GM21786 (cell line): Measurements from ENCODE around the gene MRPL12.

Experiments
- ATAC-seq: cut with Tn5 transposase; IDR thresholded peaks from one replicate; pipeline ENCODE4 v1.9.1; 2021; ENCODE audit not compliant: unreplicated experiment

Gene MRPL12

DNA sequence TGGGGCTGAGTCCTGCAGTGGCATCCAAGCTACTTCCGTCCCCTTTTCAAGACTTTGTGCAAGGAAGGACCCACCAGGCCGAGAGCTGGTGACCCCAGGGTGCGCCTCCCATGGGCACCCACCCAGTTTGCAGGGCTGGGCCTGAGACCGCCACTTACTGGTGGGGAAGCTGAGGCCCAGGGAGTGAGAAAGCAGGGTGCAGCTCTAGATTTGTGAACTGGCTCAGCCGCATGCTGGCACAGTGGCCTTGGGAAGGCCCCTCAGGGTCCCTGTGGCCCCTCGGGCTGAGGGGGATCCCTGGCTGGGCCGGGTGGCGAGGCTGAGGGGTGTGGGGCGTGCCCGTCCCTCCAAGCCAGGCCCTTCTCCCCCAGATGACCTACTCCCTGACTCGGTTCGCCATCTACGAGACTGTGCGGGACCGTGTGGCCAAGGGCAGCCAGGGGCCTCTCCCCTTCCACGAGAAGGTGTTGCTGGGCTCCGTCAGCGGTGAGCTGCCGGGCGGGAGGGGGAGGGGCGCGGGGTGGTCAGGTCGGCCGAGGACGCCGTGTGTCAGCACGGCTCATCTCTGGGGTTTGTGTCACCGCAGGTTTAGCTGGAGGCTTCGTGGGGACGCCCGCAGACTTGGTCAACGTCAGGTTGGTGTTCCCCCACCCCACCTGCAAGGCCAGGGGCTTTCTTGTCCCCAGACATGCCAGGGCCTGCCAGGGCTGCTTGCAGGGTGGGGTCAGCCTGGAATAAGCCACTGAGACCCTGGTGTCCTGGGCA lies 12.1 kb downstream of the MRPL12 start:
- no peak for ATAC-seq

DNA sequence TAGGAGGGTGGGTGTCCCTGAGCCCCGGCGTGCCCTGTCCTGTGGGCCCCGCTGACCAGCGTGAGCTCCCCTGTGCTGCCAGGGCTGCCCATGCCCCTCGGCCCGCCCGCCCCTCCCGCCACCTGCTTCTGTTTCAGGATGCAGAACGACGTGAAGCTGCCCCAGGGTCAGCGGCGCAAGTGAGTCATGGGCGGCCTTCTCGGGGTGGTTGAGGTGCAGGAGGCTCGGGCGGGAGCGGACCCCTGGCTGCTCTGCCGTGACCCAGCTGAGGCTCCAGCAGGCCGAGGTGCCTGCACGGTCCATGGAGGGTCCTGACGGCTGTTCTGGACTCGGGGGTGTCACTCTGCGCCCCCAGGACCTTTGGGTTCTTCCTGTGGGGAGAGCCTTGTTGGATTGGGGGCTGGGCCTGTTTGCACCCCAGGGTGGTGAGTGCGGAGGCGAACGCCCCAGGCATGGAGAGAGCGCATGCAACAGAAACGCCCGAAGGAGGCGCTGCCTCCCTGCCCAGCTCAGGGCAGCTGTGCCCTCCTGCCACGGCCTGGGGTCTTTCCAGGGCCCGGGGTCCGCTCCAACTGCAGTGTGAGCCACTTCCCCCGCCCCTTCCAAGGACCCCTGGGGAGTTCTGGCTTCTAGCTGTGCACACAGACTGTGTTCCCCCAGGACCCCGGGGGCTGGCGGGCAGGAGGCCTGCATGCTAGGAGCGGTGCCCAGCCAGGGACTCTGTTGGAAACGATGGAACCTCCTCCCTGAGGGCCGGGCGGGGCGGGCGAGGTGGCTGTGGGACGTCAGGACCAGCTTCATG lies 12.9 kb downstream of the MRPL12 start:
- ATAC-seq: no peak

DNA sequence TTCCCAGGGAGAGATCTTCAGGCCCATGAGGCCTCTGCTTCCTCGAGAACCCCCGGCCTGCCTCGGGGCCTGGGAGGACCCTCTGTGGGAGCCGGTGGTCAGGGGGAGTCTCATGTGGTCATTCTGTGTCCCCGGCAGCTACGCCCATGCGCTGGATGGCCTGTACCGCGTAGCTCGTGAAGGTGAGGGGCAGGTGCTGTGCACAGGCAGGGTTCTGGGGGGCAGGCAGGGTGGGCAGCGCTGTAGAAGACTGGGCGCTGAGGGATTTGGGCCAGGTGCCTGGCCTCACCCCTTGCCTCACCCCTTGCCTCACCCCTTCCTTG lies 13.5 kb downstream of the MRPL12 start:
- ATAC-seq: no peak

DNA sequence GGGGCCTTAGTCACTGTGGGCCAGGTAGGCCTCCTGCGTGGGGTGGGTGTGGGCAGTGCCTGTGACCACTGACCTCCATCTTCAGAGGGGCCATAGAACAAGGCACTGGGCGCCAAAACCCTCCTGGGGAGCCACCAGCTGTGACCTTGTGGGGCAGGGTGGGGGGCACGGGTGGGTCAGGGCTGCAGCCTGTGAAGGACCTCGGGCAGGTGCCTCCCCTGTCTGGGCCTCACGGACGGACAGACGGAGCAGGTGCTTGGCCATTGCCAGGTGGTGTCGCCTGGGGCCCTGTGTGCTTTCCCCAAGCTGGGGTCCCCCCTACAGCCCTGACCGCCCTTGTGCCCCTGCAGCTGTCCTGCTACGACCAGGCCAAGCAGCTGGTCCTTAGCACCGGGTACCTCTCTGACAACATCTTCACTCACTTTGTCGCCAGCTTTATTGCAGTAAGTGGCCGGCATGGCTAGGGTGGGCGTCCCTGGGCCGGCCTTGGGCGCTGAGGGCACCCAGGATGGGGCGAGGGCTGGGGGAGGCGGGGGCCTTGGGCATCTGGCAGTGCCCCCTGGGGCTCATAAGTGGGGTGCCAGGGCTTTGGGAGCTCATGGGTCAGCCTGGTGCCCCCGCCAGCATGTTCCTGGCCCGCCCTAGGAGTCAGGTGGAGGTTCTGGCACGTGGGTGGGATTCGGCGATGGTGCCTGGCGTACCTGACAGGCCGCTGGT lies 14.0 kb downstream of the MRPL12 start:
- no peak for ATAC-seq

DNA sequence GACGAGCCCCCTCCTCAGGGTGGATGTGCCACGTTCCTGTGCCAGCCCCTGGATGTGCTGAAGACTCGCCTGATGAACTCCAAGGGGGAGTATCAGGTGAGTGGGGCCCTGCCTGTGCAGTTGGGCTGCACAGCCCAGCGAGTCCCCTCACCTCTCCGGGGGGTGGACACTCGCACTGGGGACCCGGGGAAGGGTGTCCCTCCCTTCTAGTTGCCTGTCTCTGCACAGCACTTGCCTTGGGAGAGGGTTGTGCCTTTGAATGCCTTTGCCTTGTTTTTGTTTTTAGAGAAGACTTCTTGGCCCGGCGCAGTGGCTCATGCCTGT lies 14.6 kb downstream of the MRPL12 start:
- ATAC-seq: no peak

DNA sequence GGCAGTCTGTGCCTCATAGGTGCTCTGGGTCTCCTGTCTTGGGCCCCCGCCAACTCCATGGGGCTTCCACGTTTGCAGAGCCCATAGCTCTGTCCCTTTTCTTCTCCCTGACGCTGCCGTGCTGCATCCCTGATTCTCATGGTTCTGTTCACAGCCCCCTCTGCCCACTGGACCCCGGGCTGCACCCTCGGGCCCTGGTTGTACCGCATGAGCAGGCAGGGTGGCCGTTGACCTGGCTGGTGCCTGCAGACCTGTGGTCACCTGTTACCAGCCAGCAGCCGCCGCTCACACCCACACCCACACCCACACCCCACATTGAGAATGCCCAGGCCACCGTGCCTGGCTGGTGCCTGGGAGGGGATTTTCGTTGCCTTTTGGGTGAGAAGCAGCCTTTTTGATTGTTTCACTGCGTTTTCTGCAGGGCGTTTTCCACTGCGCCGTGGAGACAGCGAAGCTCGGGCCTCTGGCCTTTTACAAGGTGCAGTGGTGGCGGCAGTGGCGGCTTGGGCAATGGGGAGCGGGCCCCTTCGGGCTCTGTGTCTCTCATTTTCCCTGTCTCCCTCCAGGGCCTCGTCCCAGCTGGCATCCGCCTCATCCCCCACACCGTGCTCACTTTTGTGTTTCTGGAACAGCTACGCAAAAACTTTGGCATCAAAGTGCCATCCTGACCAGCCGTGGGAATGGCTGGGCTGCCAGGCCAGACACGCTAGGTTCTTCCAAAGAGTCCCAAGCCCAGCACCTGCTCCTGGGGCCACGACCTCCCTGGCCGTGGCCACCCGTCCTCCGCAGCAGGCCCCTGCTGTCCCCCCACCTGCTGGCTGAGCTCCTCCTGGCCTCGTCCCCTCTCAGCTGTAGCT lies 16.5 kb downstream of the MRPL12 start:
- no peak for ATAC-seq

DNA sequence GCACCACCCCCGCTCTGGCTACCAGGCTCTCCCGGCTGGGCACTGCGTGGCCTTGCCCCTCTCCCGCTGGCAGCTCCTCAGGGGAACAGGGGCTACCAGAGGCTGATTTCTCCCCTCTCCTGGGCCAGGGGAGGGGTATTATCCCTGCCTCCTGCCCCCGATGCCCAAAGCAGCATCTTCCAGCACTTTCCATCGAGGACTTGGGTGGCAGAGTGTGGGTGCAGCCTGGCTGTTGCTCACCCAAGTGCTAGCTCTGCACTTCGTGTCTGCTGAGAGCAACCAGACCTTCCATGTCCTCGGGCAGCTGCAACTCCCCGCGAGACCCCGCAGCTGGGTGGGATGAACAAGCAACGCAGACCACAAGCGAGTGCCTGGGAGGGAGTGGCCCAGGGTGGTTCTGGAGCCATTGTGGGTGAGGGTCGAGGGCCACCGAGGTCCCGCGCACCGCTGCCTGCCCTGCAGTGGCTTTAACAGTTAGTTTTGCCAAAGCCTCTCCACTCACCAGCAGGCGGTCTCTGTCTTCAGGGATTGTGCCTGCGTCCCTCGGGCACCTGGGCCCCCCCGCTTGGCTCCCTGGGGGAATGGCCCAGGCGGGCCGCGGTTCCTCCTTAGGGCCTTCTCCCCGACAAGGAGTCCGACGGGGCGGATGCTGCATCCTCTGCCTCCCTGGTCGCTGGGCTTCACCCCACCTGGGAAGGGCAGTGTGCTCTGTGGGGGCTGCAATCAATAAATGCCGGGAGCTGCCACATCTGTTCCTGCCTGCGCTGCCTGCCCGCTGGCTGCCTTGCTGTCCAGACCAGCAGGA lies 17.3 kb downstream of the MRPL12 start:
- ATAC-seq: no peak

DNA sequence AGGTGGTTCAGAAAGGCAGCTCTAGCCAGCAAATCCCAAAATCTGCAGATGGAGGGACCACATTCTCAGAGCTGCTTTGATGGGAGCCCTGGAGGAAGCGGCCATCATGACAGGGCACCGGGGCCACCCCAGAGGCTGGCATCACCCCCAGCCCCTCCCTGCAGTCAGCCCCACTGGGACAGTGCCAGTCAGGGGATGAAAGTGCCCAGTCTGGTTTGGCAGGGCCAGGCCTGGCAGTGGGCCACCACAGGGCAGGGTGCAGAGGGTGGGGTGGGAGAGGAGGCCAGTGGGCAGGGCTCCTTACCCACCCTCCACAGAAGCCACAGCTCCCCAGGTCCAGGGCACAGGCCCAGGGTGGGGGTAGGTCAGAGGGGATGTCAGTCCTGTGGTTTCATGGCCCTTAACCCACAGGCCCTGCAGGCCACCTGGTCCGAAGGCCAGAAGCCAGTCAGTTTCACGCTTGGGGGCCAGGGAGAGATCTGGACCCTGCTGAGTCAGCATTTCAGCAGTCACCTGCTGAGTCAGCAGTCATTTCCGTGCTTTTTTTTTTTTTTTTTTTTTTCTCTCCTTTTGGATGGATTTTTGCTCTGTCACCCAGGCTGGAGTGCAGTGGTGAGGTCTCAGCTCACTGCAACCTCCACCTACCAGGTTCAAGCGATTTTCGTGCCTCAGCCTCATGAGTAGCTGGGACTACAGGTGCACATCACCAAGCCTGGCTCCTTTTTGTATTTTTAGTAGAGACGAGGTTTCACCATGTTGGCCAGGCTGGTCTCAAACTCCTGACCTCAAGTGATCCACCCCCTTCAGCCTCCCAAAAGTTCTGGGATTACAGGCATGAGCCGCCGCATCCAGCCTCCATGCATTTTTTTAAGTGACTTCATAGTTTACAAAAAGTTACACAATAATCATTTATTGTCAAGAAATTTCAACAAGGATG lies 19.3 kb downstream of the MRPL12 start:
- no peak for ATAC-seq

DNA sequence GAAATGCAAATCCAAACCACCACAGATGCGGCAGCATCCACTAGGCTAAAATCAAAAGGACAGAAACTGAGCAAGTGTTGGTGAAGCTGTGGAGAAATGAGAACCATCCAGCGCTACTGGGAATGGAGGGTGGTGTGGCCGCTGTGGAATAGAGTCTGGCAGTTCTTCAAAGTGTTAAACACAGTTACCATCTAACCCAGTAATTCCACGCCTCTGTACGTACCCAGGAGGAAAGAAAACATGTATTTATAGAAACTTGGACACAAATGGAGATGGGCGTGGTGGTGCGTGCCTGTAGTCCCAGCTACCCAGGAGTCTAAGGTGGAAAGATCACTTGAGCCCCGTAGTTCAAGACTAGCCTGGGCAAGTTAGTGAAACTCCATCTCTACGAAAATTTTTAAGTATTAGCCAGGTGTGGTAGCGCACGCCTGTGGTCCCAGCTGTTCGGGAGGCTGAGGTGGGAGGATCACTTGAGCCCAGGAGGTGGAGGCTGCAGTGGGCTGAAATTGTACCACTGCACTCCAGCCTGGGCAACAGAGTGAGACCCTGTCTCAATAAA lies 20.6 kb downstream of the MRPL12 start:
- ATAC-seq: no peak

DNA sequence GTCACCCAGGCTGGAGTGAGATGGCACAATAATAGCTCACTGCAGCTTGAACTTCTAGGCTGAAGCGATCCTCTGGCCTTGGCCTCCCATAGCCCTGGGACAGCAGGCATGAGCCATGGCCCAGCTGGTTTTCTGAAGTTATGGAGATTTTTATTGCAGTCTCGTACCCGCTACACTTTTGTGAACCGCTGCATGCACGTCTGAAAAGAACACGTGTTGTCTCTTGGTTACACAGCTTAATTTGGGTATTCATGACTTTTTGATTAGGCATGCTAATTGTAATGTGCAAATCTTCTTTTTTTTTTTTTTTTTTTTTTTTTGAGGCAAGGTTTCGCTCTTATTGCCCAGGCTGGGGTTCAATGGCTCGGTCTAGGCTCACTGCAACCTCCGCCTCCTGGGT lies 22.3 kb downstream of the MRPL12 start:
- no peak for ATAC-seq

DNA sequence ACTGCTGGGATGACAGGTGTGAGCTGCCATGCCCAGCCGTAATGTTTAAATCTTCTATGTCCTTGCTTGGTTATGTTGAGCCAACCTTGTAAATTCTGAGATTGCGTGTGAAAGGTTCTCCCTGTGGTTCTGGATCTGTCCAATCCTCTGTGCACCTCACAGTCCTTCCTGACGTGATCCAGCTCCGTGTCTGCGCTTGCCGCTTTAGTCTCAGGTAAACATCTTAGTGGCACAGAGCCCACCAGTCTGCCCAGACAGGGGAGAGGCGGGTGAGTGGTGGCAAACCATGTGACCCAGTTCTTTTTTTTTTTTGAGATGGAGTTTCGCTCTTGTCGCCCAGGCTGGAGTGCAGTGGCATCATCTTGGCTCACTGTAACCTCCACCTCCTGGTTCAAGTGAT lies 22.8 kb downstream of the MRPL12 start:
- ATAC-seq: no peak

DNA sequence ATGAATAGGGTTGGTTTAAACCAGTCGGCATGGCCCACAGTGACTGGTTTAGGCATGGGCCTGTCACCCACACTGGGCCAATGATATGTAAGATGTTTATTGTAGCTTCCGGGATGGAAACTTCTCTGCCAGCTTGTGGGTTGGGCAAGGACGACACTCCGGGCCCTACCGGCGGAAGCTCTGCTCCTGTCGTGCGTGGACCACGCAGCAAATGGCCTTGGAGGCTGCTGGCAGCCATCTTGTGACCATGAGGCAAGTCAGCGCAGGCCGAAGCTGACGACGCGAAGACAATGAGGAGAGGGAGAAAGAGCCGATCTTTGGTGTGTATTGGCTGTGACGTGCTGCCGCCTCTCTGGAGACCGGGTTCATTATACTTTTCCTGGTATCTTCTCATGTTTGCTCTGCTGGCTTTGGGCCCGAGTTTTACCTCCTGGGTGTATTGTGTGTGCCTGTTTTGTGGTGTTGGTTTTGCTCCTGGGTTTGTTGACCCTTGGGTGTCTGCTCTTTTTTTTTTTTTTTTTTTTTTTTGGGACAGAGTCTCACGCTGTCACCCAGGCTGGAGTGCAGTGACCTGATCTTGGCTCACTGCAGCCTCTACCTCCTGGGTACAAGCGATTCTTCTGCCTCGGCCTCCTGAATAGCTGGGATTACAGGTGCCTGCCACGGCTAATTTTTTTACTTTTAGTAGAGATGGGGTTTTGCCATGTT lies 24.3 kb downstream of the MRPL12 start:
- ATAC-seq: no peak

DNA sequence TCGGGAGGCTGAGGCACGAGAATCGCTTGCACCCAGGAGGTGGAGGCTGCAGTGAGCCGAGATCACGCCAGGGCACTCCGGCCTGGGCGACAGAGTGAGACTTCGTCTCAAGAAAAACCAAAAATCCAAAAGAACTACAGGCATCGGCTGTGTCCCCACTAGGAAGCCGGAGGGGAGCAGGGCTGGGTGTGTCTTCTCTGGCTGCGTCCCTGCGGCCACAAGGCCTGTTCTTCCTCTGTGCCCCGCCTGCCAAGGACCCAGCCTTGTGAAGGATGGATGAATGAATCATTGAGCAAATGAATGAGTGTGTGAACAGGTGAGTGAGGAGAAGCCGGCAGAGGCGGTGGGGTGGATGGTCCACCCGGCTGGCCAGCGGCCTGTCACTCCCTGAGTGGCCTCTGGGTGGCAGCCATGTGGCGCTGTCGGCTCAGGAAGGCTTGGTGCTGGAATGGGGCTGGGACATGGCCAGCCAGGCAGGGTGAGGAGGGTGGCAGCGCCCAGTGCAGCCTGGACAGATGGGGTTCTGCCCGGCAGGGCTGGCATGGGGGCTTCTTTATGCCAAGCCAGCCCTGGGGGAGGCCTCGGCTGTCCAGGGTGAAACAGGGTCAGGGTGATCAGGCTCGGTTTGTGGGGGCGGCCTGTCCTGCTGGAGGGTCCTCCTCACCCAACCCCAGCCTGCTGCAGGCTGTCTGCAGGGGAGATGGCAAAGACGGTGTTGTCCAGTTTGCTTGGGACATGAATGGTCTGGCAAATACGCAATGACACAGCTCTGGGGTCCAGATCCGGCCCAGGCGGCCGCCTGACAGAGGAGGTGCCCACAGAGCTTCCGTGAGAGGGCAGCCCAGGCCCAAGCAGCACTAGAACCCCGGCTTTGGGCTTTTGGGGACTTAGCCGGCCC lies 30.6 kb downstream of the MRPL12 start:
- peak; percentile 56 for ATAC-seq

DNA sequence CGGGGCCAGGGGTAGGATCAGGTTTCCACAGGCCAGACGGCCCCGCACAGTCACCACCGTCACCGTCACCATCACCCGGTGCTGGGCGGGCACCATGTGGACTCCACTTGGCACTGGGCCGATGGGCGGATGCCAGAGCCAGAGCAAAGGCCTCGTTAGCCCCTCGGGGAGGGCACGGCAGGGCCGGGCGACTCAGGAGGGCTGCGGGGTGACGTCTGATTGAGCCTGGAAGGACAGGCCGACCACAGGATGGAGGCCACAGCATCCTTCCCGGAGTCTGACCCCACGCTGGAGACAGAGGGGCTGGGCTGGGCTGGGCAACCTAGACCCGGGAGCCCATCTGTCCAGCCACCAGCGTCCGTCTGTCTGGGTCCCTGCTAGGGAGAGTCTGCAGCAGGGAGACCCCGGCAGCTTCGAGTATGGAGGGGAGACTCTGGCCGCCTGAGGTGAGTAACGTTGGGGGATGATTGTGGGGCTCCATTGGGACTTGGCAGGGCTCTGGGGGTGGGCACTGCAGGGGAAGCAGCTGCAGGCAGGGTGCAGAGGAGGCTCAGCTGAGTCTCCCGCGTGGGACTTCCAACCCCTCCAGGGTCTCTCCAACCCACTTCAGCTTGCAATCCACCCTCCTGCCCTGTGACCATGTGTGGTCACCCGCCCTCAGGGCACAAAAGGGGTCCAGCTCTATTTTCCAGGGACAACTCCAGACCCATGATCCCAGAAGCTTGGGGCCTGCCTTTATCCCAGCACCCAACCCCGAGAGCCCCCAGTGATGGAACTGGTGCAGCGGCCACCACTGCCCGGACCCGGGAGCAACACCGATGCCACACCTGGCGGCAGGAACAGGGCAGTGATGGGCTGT lies 31.5 kb downstream of the MRPL12 start:
- ATAC-seq: no peak

DNA sequence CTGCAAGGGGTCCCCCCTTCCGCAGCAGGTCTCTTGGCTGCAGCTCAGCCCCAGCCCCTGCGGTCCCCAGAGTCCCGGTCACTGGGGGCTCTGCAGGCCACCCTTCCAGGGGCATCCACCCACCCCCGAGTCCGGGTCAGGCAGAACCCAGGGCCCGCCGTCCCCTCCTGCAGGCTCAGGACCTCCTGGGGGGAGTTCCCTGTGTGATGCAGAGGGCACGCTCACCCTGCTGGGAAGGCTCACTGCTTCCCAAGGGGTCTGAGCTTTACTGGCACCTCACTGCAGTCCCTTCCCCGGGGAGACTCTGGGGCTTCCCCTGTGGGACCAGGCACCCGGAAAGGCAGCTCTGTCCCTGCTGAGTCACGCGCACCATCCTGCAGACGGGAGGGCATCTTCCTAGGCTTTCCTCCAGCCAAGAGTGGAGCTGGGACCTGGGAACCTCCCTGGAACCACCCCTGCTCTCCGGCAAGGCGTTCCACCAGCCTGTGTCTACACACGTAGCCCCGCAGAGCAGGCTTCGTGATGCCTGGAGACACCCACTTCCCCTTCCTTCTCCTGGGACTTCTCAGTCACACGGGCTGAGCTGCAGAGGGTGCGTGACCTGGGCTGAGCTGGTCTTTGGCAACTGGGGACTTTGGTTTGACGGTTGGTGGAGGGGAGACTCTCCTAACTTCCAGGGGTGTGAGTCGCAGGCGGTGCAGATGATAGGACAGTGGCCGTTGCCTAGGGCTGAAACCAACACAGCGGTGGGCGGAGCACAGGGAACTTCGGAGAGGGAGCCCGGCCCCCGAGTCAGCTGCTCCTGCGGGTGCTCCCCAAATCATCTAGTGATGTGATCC lies 32.3 kb downstream of the MRPL12 start:
- no peak for ATAC-seq
